Neural crest cell (in vitro differentiated cells): Measurements from ENCODE around the gene REEP6. TPM values are rescaled to one million over a fixed set of nuclear protein-coding genes. Genes with fewer than 3 reads are reported as not detected.

Experiments
- DNase-seq: peaks from one replicate; pipeline ENCODE4 v3.0.0; 2021; ENCODE audit warnings: low read depth, mixed read lengths, low spot score
- H3K27ac Mint-ChIP-seq: one replicate; pipeline ENCODE4 v1.8.0; 2021; ENCODE audit warnings: mild to moderate bottlenecking, mixed read lengths; ENCODE audit not compliant: unreplicated experiment
- H3K27me3 Mint-ChIP-seq: 2 replicates; pipeline ENCODE4 v1.8.0; 2021; ENCODE audit warnings: low read depth, mild to moderate bottlenecking, mixed read lengths
- H3K36me3 Mint-ChIP-seq: 2 replicates; pipeline ENCODE4 v1.8.0; 2021; ENCODE audit warnings: low read depth, mild to moderate bottlenecking, mixed read lengths
- H3K4me1 Mint-ChIP-seq: 2 replicates; pipeline ENCODE4 v1.8.0; 2021; ENCODE audit warnings: mixed read lengths
- H3K4me3 Mint-ChIP-seq: one replicate; pipeline ENCODE4 v1.8.0; 2021; ENCODE audit warnings: mild to moderate bottlenecking, mixed read lengths
- H3K9me3 Mint-ChIP-seq: 2 replicates; pipeline ENCODE4 v1.8.0; 2021; ENCODE audit warnings: mixed read lengths
- total RNA-seq: library from RNA; stranded (reverse); gene quantifications from 2 replicates; pipeline ENCODE4 v1.2.1, GENCODE V29; 2021
- TF ChIP-seq, protein P1 (sequence below): fragments of 200-600 bp; sonication (generic); conservative IDR thresholded peaks from 2 replicates; pipeline ENCODE4 v1.5.0; 2021; ENCODE audit warnings: antibody characterized with exemption, mild to moderate bottlenecking

The REEP6 gene
- total RNA-seq, 1 donor from 2014 or later, result 8.2 TPM

DNA sequence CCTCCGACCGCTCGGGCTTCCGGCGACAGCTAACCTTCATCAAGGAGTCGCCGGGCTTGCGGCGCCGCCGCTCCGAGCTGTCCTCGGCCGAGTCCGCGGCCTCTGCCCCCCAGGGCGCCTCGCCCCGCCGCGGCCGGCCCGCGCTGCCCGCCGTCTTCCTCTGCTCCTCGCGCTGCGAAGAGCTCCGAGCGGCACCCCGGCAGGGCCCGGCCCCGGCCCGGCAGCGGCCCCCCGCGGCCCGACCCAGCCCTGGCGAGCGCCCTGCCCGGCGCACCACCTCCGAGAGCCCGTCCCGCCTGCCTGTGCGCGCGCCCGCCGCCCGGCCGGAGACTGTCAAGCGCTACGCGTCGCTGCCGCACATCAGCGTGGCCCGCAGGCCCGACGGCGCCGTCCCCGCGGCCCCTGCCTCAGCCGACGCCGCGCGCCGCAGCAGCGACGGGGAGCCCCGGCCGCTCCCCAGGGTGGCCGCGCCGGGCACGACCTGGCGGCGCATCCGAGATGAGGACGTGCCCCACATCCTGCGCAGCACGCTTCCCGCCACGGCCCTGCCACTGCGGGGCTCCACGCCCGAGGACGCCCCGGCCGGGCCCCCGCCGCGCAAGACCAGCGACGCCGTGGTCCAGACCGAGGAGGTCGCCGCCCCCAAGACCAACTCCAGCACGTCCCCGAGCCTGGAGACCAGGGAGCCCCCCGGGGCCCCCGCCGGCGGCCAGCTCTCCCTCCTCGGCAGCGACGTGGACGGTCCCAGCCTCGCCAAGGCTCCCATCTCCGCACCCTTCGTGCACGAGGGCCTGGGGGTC, 21.5 kb upstream of the REEP6 start:
- TF ChIP-seq, protein P1, sequence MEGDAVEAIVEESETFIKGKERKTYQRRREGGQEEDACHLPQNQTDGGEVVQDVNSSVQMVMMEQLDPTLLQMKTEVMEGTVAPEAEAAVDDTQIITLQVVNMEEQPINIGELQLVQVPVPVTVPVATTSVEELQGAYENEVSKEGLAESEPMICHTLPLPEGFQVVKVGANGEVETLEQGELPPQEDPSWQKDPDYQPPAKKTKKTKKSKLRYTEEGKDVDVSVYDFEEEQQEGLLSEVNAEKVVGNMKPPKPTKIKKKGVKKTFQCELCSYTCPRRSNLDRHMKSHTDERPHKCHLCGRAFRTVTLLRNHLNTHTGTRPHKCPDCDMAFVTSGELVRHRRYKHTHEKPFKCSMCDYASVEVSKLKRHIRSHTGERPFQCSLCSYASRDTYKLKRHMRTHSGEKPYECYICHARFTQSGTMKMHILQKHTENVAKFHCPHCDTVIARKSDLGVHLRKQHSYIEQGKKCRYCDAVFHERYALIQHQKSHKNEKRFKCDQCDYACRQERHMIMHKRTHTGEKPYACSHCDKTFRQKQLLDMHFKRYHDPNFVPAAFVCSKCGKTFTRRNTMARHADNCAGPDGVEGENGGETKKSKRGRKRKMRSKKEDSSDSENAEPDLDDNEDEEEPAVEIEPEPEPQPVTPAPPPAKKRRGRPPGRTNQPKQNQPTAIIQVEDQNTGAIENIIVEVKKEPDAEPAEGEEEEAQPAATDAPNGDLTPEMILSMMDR, result no peak
- Mint-ChIP-seq H3K9me3 (no peaks in the 10 kb centered on the region), H3K4me3 (no peak overlapping the region), H3K4me1 (peaks cover 6% of the 10 kb centered on the region), H3K27me3 (peaks cover 60% of the 10 kb centered on the region), H3K27ac (no peak overlapping the region), H3K36me3 (no peaks in the 10 kb centered on the region)
- no peak for DNase-seq

GRCh38 chr19:1470055-1470304, 21.0 kb upstream of the REEP6 start:
- peak overlapping the region; percentile 57 for H3K4me3 Mint-ChIP-seq
- no peaks in the 10 kb centered on the region for H3K36me3 Mint-ChIP-seq
- DNase-seq, result no peak
- TF ChIP-seq, protein P1, result no peak
- no peak overlapping the region for H3K27ac Mint-ChIP-seq
- H3K9me3 Mint-ChIP-seq, result no peaks in the 10 kb centered on the region
- peaks cover 55% of the 10 kb centered on the region for H3K27me3 Mint-ChIP-seq
- peaks cover 6% of the 10 kb centered on the region for H3K4me1 Mint-ChIP-seq

- H3K27ac Mint-ChIP-seq, result no peak overlapping the region
- H3K4me3 Mint-ChIP-seq, result peak overlapping the region; percentile 75
- H3K9me3 Mint-ChIP-seq, result no peaks in the 10 kb centered on the region
- TF ChIP-seq, protein P1, result no peak
- H3K4me1 Mint-ChIP-seq, result peaks cover 6% of the 10 kb centered on the region
- H3K36me3 Mint-ChIP-seq, result no peaks in the 10 kb centered on the region
- peaks cover 54% of the 10 kb centered on the region for H3K27me3 Mint-ChIP-seq
- DNase-seq, result no peak
Measured at GRCh38 chr19:1470305-1471009, 20.5 kb upstream of the REEP6 start.

DNA sequence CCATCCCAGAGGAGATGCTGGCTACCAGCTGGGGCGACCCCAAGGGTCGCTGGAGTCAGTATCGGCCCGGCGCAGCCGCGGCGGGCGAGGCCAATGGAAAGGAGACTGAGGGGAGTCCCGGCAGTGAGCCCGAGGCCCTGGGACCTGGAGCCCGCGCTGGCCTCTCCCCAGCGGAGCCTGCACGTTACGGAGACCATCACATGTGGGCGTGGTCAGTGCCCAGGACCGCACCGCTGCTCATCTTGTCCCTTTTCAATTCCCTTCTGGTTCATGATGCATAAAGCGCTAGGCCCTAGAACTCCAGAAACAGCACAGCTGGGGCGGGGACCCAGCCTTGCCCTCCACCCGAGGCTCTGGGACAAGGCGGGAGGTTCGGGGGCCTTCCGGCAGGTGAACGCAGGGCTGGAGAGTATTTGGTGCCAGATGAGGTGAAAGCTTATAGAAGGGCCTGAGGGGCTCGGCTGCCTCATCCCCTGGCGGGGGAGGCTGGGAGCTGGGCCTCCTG, 19.9 kb upstream of the REEP6 start:
- H3K27me3 Mint-ChIP-seq, result peaks cover 51% of the 10 kb centered on the region
- H3K9me3 Mint-ChIP-seq, result no peaks in the 10 kb centered on the region
- H3K4me3 Mint-ChIP-seq, result peak overlapping the region; percentile 75
- TF ChIP-seq, protein P1, result no peak
- H3K27ac Mint-ChIP-seq, result no peak overlapping the region
- no peaks in the 10 kb centered on the region for H3K36me3 Mint-ChIP-seq
- peaks cover 6% of the 10 kb centered on the region for H3K4me1 Mint-ChIP-seq
- DNase-seq, result no peak

DNA sequence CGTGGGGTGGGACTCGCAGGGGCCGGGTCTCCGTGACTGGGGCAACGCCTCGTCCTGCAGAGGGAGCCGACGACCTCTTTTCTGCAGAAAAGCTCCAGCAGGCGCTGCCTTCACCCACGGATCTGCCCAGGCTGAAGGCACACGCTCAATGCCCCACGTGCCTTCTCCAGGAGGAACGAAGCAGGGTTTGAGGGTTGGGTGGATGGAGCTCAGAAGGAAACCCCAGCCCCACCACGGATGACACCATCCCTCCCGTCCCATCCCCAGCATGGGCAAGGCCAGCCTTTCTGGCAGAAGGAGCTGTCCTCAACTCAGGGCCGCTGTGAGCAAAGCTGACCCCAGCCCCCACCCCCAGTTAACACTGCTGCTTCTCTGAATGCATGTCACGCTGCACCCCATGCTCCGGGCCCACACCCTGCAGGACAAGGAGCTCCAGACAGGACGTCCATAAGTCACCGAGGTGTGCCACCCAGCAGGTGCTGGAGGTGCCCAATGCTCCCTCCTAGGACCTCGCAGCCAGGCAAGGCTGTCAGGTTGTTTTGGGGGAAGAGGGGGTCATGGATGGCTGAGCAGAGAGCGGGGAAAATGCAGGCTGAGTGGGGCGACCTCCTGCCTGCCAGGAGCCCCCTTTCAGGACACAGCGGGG, 19.3 kb upstream of the REEP6 start:
- H3K27ac Mint-ChIP-seq, result no peak overlapping the region
- TF ChIP-seq, protein P1, result peak; percentile 28
- no peaks in the 10 kb centered on the region for H3K9me3 Mint-ChIP-seq
- peak overlapping the region; percentile 75 for H3K4me3 Mint-ChIP-seq
- peaks cover 49% of the 10 kb centered on the region for H3K27me3 Mint-ChIP-seq
- DNase-seq, result no peak
- peaks cover 6% of the 10 kb centered on the region for H3K4me1 Mint-ChIP-seq
- no peaks in the 10 kb centered on the region for H3K36me3 Mint-ChIP-seq
